ENCODE data around the gene CDK17.

The CDK17 gene

DNA sequence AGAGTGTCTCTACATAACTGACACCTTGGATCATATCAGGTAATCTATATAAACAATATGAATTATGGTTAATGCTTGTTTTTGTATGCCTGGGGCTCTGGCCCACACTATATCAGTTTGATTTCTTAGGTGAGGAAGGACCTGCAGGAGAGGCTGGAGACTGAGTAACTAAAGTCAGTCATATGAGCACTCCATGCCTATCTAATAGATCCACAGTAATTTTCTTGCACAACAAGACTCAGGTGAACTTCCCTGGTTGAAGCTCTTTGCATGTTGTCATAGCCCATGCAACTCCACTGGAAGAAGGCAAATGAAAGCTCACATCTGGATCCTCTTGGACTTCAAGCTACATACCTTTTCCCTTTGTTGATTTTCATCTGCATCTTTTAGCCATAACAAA is 62.3 kb downstream of the CDK17 start:
- no peak overlapping the region for H3K4me3 ChIP-seq (ENCODE audit: low read depth, low read length)
- TF ChIP-seq, protein P1, sequence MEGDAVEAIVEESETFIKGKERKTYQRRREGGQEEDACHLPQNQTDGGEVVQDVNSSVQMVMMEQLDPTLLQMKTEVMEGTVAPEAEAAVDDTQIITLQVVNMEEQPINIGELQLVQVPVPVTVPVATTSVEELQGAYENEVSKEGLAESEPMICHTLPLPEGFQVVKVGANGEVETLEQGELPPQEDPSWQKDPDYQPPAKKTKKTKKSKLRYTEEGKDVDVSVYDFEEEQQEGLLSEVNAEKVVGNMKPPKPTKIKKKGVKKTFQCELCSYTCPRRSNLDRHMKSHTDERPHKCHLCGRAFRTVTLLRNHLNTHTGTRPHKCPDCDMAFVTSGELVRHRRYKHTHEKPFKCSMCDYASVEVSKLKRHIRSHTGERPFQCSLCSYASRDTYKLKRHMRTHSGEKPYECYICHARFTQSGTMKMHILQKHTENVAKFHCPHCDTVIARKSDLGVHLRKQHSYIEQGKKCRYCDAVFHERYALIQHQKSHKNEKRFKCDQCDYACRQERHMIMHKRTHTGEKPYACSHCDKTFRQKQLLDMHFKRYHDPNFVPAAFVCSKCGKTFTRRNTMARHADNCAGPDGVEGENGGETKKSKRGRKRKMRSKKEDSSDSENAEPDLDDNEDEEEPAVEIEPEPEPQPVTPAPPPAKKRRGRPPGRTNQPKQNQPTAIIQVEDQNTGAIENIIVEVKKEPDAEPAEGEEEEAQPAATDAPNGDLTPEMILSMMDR (IDR thresholded peaks at IDR 0.05; ENCODE audit: low read depth, low read length): no peak
- in situ Hi-C loops (cut with HindIII; ENCODE audit: low sequenced_read_pairs): no loop called here
- DNase-seq (ENCODE audit: low read depth, low spot score): no peak

DNA sequence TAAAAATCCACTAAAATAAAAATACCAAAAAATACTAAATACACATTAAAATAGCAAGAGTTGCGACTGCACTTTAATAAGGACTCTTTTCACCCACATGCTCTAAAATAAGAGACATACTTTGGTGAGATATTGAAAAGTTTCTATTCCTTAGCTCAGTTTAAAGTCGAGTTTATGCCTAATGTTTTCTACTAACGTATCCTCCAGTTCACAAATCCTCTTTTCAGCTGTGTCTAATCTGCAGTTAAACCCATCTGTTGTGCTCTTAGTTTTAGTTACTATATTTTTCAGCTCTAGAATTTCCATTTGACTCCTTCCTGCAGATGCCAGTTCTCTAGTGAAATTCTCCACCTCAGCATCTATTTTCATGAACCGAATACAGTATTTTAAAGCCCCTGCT is 63.8 kb downstream of the CDK17 start:
- no peak for DNase-seq (ENCODE audit: low read depth, low spot score)
- TF ChIP-seq, protein P1 (IDR thresholded peaks at IDR 0.05; ENCODE audit: low read depth, low read length): no peak
- H3K4me3 ChIP-seq (ENCODE audit: low read depth, low read length): no peak overlapping the region
- in situ Hi-C loops (cut with HindIII; ENCODE audit: low sequenced_read_pairs): no loop called here

DNA sequence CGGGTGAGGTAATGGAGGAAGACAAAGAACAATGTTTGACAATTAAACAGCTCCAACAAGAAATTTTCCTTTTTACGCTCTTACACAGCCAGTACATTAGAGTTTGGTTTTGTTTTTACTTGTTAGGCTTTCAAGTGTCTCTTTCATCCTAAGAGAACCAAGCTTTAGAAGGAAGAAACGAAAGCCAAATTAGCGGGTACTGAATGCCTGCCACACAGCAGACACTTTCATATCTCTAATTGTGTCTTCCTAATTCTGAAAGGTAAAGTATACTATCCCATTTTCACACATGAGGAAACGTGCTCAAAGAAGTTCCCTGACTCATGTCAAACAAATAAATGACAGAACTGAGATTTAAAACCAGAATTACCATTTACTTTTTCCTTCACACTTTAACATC is 65.0 kb downstream of the CDK17 start:
- no peak overlapping the region for H3K4me3 ChIP-seq (ENCODE audit: low read depth, low read length)
- no peak for DNase-seq (ENCODE audit: low read depth, low spot score)
- in situ Hi-C loops (cut with HindIII; ENCODE audit: low sequenced_read_pairs): no loop called here
- TF ChIP-seq, protein P1 (IDR thresholded peaks at IDR 0.05; ENCODE audit: low read depth, low read length): no peak

DNA sequence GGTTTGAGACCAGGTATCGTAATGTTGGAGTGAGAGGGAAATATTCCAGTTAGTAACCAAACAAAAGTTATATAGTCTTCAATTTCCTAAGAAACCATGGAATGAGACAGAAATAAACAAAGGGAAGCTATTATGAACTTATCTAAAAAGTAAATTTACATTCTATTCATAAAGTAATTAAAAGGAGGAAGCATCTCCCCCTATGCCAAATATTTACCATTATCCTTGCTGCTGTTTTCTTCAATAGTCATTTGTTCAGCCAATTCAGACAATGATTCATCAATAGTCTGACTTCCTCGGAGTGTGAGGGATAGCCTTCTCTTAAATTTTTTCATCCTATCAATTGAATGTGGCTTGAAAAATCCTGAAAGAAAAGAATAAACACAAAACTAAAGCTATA is 65.7 kb downstream of the CDK17 start:
- in situ Hi-C loops (cut with HindIII; ENCODE audit: low sequenced_read_pairs): no loop called here
- H3K4me3 ChIP-seq (ENCODE audit: low read depth, low read length): no peak overlapping the region
- TF ChIP-seq, protein P1 (IDR thresholded peaks at IDR 0.05; ENCODE audit: low read depth, low read length): no peak
- no peak for DNase-seq (ENCODE audit: low read depth, low spot score)

DNA sequence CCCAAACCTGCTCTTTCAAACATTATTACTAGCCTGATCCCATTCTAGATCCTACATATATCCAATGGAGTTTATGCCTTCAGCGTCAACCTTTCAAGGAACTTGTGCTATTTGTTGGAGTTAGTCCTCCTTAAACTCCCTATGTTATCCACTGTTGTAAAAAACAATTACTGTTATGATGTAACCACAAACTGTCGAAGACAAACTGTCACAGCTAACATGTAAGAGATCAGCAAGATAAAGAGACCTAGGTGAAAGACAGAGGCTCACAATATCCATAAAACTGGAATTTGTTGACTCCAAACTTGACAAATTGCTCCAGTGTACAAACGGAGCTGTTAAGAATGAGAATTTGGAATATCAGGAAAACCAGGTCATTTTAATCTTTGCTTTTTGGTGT is 70.7 kb downstream of the CDK17 start:
- TF ChIP-seq, protein P1 (IDR thresholded peaks at IDR 0.05; ENCODE audit: low read depth, low read length): no peak
- in situ Hi-C loops (cut with HindIII; ENCODE audit: low sequenced_read_pairs): no loop called here
- no peak overlapping the region for H3K4me3 ChIP-seq (ENCODE audit: low read depth, low read length)
- no peak for DNase-seq (ENCODE audit: low read depth, low spot score)

DNA sequence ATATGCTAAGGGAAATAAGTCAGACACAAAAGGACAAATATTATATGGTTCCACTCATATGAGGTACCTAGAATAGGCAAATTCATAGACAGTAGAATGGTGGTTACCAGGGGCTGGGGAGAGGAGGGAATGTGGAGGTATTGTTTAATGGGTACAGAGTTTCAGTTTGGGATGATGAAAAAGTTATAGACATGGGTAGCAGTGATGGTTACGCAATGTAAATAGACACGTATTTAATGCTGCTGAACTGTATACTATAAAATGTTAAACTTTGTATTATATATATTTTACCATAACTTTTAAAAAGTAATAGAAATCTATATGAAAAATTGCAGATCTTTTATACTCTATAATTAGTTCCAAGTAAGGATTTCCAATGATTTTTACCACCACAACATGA is 71.2 kb downstream of the CDK17 start:
- TF ChIP-seq, protein P1 (IDR thresholded peaks at IDR 0.05; ENCODE audit: low read depth, low read length): no peak
- in situ Hi-C loops (cut with HindIII; ENCODE audit: low sequenced_read_pairs): no loop called here
- no peak for DNase-seq (ENCODE audit: low read depth, low spot score)
- no peak overlapping the region for H3K4me3 ChIP-seq (ENCODE audit: low read depth, low read length)

DNA sequence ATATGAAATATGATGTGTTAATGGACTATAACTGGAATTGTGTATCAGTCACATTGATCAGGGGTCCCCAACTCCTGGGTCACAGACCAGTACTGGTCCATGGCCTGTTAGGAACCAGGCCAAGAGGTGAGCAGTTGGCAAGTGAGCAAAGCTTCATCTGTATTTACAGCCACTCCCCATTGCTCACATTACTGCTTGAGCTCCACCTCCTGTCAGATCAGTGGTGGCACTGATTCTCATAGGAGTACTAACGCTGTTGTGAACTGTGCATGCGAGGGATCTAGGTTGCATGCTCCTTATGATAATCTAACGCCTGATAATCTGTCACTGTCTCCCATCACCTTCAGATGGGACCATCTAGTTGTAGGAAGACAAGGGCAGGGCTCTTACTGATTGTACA is 72.3 kb downstream of the CDK17 start:
- no peak for DNase-seq (ENCODE audit: low read depth, low spot score)
- TF ChIP-seq, protein P1 (IDR thresholded peaks at IDR 0.05; ENCODE audit: low read depth, low read length): no peak
- H3K4me3 ChIP-seq (ENCODE audit: low read depth, low read length): no peak overlapping the region
- in situ Hi-C loops (cut with HindIII; ENCODE audit: low sequenced_read_pairs): no loop called here
